ENCODE measurements around the gene MYADML2.

Gene MYADML2

DNA sequence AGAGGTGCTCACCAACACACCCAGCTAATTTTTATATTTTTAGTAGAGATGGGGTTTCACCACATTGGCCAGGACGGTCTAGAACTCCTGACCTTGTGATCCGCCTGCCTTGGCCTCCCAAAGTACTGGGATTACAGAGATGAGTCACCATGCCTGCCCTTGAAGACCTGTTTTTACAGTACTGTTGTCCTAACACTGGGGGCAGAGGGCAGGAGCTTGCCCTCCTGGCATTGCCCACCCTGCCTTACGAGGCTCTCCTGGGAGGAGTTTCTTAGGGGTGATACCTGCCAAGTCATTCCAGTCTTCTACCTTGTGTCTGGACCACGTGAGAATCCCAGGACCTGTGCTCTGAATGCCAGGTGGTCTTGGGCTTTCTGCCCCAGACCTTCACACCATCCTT lies 33.1 kb upstream of the MYADML2 start:
- intact Hi-C loops (cut with DNase I) = no loop called here
- DNase-seq = no peak

DNA sequence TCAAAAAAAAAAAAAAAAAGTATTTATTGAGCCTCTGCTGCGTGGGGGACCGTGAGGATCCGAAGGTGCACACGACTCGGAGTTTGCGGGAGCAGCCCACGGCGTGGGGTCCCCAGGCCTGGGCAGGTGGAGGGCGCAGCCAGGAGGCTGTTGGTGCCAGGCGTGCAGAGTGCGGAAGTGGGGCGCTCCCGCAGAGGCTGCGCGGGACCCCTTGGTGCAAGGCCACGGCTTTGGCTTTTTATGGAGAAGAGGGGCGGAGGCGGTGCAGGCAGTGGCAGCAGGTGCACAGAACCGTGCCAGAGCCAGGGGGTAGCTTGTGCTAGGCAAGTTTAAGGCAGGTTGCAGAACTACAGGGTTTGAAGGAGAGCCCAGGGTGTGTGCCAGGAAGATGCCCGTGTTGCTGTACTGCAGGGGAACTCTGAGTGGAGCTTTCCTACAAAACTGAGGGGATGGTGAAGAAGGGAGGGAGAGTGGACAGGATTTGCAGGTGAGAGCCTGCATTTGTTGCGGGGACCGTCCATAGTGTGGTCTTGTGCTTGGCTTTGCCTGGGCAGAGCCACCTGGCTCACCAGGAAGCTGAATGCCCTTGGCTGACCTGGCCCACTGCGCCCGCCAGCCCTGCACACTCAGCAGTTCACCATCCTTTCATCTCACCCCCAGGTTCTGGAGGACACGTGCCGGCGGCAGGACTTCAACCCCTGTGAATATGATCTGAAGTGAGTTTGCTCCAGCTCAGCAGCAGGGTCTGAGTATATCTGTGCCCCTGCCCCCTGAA lies 31.7 kb upstream of the MYADML2 start:
- DNase-seq = peak in 1 of 10 donors; percentile 81
- intact Hi-C loops (cut with DNase I) = no loop called here

DNA sequence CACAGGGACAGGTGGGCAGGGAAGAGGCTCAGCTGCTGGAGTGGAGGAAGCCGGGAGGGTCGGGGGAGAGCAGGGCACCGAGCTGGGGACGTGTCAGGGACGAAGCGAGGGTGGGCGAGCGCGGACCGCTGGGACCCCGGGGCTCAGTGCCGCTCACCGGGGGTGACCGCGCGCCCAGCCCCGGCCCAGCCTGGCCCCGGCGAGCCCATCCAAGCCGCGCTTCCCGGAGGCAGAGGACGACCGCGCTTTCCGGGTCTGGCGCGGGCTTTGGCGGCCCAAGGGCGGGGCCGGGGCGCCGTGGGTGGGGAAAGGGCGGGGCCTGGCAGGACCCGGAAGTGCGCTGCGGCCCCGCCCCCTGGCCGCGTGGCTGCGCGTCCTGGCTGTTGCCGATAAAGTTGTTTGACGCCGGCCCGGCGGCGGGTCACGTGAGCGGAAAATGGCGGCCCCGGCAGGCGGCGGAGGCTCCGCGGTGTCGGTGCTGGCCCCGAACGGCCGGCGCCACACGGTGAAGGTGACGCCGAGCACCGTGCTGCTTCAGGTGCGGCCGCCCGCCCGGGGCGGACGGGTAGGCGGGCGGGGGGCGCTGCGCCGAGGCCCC lies 30.3 kb upstream of the MYADML2 start, which contains the start of gene ASPSCR1:
TSS of gene ASPSCR1 (plus strand) at position 419 of the 598 bp plus-strand sequence. CDS start at position 437, 18 bp downstream.
- DNase-seq = peak; percentile 78 to 98 (median 88)
- intact Hi-C loops (cut with DNase I) = no loop called here

DNA sequence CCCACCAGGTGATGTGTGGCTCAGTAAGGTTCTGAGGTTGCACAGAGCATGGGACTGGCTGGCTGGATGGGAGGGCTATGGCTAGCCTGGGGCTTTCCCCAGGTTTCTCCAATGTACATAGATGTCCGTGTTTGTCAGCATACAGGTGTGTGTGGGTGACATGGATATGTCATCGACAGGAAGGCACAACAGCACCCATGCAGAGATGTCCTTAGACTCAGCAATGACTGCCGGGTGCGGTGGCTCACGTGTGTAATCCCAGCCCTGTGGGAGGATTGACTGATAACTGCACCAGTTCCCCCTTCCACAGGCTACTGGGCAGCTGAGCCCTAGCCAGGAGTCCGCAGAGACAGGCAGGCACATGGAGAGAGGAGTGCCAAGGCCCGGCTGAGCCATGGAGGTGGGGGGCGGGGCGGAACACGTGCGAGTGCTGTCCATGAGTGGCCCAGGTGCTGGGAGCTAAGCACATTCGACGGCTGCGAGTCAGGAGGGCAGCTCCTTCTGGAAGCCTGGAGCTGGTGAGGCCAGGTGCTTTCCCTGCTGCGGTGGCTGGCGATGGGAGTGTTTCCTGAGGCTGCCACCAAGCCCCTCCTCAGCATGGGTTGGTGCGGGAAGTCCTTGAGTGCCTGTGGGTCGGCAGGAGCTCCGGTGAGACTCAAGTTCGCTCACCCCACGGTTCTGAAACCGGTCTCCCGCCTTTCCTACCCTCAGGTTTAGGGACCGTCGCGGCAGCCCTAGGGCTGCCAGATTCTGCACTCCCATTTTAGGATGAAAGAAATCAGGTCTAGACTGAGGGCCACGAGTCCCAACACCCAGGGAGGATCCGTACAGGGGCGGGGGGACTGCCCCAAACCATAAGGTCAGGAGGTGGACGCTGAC lies 29.5 kb upstream of the MYADML2 start:
- peak in 2 of 10 donors; percentile 77 to 82 for DNase-seq
- intact Hi-C loops (cut with DNase I) = no loop called here

DNA sequence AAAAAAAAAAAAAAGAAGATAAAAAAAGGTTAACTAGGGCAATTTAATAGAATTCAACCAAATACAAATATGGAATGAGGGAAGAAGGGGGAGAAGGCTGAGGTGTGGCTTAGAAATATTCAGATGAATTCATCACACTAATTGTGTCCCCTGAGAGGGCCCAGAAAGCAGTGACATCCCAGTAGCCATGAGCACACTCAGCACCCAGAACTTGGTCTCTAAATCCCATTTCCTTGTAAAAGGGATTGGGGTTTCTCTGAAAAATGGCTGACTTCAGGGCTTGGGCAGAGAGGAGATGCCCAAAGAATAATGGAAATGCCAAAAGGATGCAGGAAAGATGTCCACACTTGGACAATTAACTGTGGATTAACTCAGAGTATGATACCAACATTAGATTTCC lies 26.4 kb upstream of the MYADML2 start:
- DNase-seq = no peak
- intact Hi-C loops (cut with DNase I) = no loop called here

DNA sequence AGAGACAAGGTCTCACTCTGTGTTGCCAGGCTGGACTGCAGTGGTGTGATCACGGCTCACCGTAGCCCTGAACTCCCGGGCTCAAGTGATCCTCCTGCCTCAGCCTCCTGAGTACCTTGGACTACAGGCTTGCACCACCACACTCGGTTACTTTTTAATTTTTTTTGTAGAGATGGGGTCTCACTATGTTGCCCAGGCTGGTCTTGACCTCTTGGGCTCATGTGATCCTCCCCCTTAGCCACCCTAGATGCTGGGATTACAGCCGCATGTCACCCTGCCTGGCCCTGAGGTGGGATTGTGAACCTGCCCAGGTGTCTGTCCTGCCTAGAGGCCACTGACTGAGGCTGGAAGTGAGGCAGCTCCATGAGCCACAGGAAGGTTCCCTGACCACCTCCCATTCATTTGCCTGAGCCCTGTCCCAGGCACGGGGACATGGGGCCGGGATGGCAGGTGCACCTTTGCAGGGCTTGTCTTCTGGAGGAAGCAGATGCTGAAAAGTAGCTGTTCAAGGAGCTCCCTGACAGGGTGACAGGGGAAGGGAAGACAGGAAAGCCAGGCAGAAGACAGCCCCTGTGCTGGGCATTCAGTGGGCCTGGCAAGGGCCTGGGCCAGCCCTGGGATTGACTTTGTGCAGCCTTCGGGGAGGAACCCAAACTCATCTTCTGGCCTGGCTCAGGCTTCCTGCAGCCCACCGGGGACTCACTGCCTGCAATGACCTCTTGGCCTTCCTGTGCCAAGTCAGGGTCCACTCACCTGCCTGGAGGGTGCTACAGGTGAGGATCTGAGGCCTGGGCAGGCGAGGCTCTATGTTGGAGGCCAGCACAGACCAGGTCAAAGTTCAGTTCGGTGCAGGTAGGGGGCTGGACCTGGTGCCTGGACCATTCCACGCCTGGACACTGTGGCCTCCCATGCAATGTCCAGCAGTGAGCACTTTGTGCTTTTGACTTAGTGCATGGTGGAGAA lies 22.1 kb upstream of the MYADML2 start:
- no peak for DNase-seq
- intact Hi-C loops (cut with DNase I) = no loop called here

DNA sequence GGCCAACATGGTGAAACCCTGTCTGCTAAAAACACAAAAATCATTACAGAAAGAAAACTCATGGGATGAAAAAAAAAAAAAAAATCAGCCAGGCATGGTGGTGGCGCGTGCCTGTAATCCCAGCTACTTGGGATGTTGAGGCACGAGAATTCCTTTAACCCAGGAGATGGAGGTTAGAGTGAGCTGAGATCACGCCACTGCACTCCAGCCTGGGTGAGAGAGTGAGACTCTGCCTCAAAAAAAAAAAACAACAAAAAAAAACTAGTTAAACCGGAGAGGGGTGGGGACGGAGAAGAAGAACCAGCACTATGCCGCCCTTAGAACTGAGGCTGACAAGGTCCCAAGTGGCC lies 21.3 kb upstream of the MYADML2 start:
- intact Hi-C loops (cut with DNase I) = no loop called here
- DNase-seq = no peak

DNA sequence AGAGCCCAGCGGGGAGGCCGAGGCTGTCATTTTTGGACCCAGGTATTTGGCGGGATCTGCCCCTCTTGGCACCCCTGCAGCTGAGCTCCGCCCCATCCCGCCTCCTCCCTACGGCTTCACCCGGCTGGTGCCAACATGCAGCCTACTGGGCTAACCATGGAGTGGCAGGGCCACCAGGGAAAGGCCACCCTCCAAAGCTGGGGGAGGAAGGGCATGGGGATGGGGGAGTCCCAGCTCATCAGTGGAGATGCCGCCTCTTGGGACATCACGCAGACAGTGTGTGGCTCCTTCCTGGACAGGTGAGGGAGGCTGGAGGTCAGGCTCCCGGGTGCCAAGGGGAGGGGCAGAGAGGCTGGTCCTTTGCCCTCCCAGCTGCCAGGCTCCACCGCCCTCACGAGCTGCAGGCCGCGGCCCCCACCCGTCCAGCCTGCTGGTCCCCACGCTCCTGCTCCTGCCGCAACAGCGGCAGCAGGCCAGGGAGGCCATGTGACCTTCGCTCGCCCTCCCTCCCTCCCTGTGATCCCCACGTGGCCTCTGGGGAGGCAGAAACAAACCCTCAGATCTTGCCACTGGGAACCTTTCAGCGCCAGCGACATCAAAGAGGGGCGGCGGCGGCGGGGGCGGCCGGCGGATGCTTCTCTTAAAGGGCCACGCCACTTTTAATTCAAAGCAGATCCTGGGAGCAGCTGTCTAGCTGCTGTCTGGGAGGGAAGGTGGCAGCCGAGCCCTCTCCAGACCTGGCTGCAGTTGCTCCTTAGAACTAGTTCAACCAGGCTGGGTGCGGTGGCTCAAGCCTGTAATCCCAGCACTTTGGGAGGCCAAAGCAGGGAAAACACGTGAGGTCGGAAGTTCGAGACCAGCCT lies 20.7 kb upstream of the MYADML2 start:
- DNase-seq = peak; percentile 79 to 96 (median 84)
- intact Hi-C loops (cut with DNase I) = no loop called here

DNA sequence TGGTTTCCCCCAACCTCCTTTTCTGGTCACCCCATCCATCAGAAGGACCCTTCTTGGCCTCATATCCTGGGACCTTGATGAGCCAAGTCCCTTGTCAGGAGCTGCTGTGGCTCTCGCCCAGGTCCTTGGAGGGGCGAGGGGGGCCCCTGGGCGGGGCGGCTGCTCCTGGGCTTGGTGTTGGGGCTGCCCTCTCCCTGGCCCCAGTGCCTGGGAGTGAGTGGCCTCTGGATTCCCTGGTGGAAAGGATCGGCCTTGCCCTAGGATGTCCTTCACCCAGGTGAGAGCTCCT lies 20.2 kb upstream of the MYADML2 start:
- intact Hi-C loops (cut with DNase I) = no loop called here
- no peak for DNase-seq

DNA sequence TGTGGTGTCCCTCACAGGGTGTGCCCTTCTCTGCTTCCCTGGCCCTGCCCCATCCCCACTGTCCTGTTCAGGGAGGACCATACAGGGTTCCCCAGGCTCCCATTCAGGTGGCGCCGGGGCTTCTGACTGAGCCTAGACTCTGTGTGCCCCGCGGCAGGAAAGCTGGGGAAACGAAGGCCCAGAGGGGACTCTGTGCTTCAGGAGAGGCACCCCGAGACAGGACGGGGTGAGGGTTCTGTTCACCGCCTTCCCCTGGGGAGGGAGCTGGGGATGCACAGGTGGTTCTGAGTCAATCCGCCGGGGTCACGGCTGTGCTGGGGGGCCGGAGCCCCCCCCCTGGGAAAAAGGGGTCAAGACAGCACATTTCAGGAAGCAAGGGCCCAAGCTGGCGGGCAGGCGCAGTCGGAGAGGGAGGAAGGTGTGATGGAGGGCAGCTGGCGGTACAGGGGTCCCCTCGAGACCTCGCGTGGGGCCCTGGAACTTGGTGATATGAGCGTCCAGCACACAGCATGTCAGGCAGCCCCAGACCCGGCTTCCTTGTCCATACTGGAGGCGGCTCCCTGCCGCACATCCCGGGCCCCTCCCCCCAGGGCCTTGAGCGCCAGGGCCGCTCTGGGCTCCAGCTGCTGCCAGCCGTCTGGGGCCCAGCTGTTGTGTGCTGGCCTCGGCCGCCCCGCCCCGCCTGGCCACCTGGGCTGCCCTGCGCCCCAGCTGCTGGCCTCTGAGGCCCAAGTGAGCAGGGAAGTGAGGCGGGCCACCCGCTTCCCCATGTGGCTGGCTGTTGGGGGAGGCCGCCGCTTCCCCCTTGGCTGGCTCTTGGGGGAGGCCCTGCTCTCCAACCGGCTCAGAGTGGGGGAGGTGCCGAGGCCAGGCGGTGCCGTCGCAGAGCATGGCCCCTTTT lies 19.6 kb upstream of the MYADML2 start:
- intact Hi-C loops (cut with DNase I) = no loop called here
- DNase-seq = peak in 3 of 10 donors; percentile 25 to 89 (median 46)

DNA sequence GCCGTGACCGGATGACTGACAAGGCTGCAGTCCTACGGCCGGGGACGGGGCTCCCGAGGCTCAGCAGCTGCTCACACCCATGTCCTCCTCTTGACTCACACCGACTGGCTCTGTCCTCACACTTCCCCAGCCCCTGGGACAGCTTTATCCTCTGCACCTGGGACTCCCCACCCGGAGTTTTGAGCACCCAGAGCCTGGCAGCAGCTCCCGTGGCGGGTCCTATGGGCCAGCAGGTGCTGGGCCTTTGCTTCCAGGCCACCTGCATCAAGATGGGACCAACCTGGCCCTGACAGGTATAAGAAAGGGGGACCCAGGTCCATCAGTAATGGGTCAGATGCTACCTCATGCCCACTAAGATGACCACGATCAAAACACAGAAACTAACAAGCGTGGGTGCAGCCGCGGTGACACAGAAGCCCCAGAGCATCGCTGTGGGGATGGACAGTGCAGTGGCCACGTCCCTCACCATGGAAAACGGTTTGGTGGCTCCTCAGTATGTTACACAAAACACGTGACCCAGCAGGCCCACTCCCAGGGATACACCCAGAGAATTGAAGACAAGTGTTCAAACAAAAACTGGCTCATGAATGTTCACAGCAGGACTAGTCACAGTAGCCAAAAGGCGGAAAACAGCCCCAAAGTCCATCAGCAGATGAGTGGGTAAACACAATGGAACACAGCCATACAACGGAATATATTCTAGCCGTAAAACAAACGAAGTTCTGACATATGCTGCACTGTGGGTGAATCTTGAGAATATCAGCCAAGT lies 17.2 kb upstream of the MYADML2 start:
- intact Hi-C loops (cut with DNase I) = no loop called here
- no peak for DNase-seq

DNA sequence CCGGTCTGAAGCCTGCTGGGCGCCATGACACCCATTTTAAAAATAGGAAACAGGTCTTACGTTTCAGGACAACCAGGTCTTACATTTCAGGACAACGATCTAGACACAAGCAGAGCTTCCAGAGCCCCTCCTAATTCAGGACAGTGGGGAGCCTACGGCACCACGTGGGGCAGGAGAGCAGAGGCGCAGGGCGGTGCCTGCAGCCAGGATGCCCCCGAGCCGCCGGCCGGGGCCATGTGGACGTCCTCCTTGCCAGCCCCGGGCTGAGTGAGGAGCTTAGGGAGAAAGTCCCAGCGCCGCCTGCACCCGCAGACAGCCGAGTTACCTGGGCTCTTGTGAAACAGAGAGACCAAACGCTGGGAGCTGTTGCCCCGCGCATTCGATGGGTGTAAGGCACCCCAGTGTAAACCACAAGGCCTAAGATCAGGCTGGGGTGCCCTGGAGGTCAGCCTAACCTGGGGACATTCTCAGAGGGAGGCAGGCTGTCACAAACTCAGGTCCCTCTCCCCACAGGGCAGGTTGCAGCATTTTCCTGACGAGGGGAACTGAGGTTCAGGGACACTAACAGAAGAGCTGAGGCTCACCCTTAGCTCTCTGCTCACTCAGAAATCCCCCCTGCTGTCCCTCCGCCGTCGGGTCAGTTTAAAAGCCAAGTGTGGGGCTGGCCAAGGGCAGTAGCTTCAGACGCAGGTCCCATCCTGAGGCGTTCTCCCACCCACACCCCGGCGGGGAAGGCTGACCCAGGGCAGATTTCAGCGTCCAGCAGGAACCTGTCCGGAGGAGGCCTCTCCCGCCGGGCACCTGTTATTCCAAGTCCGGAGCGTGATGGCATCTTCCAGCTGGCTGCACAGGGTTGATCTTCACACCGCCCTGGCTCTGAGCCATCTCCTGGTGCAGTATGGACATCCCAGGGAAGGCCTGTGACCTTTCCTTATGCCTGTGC lies 15.7 kb upstream of the MYADML2 start:
- intact Hi-C loops (cut with DNase I) = no loop called here
- DNase-seq = no peak

DNA sequence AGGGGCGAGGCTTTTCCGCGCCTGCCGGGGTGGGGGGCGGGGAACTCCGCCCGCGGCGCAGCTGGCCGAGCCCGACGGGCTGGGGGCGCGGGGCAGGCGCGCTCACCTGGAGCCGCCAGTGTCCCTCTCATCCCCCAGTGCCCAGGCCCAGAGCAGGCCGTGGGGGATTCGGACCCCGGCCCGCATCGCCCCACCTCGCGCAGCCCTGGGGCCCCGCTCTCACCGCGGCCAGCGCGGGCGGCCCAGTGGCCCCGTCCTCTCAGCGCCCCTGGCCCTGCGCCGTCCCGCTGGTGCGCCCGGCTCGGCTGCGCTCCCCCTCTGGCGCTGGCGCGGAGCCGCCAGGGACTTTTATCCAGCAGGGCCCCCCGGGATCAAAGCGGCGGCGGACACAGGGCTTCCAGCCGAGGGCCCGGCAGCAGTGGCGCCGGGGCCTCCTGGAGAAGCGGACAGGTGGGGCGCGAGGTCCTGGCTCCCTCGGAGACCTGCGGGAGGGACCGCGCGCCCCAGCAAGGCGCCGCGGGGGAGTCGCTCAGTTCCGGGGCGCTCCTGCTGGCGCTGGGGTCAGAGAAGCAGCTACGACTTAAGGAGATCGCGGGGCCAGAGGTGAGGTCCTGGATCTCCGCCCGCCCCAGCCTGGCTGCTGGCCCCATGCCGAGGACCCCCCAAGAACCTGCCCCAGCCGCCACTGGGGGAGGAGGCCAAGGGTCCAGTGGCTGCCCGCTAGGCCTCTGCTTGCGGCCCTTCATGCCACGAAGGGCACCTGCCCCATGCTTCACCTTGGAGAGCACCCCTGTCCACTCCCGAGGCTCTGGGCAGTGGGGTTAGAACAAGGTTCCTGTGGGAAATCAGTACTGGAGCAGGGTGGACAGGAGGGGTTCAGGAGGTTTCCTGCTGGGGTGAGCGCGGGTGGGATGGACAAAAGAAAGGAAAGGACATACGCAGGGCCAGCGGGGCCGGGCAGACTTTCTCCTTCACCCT lies 14.8 kb upstream of the MYADML2 start:
- no peak for DNase-seq
- intact Hi-C loops (cut with DNase I) = no loop called here

DNA sequence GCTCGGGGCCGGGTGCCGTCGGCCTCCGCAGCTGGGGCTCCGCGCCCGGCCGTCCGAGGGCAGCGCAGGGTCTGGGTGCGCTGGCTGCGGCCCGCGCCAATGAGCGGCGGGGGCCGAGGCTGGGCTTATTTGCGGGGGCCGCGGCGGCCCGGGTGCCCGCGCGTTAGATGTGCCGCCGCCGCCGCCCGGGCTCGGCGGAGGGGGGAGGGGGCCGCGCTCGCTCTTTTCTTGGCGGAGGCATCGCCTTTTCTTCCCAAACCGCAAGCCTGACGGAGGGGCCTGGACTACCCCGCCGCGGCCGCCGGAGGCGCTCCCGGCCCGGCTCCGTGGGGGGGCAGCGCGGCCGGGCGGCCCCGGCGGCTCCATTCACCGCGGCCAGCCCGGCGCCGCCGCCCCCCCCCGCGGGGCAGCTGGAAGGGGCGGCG lies 14.1 kb upstream of the MYADML2 start, which contains the start of gene NOTUM:
TSS of gene NOTUM (minus strand) at position 101 of the 425 bp plus-strand sequence. CDS start 278 bp downstream, outside the sequence.
- intact Hi-C loops (cut with DNase I) = no loop called here

More for the DNA sequence above, 14.1 kb upstream of the MYADML2 start, which contains the start of gene NOTUM:
- DNase-seq = no peak

Data from posterior cingulate gyrus (tissue), 11 donors.